OCI-LY3 (cell line): ENCODE data around the gene YTHDF2.

ENCODE experiments used
- EZH2phosphoT487 ChIP-seq: fragments of 200-600 bp; shearing (Covaris generic); IDR thresholded peaks from 2 replicates; pipeline ENCODE4 v1.6.1; 2018; ENCODE audit warnings: antibody characterized with exemption, mixed run types, low read depth
- TF ChIP-seq, protein P1 (sequence below): fragments of 200-600, 300-600 bp; sonication (generic); IDR thresholded peaks from 2 replicates; pipeline ENCODE4 v1.5.1; 2014; ENCODE audit warnings: antibody characterized with exemption, low read length, low read depth

DNA sequence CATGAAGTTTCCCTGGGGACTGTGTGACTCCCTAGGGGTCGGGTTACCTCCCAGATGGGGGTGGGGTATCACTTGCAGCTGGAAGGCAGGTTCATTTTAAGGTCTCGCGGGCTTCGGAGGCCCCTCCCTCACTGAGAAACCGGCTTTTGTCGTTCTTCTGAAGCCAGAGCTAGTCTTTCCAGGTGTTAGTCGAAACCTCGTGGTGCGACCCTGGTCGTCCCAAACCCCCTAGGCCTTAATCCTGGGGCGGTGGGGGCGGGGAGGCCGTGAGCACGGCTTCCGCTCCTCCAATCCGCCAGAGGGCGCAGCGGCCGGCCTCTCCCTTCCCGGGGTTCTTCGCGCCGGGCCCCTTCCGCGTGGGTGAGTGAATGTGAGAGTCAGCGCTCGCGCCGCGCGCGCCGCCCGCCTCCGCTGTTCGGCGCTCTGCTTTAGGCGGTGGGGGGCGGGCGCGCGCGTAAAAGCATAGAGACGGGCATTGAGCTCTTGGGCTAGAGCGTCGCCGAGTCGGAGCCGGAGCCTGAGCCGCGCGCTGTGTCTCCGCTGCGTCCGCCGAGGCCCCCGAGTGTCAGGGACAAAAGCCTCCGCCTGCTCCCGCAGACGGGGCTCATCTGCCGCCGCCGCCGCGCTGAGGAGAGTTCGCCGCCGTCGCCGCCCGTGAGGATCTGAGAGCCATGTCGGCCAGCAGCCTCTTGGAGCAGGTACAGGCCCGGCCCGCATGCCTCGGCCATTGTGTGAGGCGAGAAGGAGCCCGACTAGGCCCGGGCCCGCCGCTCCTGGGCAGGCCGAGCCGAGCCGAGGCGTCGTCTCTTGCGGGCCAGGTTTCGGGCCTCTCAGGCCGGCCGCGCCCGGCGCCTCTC, at the start of gene YTHDF2:
- TF ChIP-seq, protein P1, sequence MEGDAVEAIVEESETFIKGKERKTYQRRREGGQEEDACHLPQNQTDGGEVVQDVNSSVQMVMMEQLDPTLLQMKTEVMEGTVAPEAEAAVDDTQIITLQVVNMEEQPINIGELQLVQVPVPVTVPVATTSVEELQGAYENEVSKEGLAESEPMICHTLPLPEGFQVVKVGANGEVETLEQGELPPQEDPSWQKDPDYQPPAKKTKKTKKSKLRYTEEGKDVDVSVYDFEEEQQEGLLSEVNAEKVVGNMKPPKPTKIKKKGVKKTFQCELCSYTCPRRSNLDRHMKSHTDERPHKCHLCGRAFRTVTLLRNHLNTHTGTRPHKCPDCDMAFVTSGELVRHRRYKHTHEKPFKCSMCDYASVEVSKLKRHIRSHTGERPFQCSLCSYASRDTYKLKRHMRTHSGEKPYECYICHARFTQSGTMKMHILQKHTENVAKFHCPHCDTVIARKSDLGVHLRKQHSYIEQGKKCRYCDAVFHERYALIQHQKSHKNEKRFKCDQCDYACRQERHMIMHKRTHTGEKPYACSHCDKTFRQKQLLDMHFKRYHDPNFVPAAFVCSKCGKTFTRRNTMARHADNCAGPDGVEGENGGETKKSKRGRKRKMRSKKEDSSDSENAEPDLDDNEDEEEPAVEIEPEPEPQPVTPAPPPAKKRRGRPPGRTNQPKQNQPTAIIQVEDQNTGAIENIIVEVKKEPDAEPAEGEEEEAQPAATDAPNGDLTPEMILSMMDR: peak; percentile 71
- TF ChIP-seq EZH2phosphoT487: no peak
